AG09309 (cell line): Measurements from ENCODE around the gene CTCFL.

ENCODE experiments used
- DNase-seq: peaks from one replicate; pipeline ENCODE4 v3.0.0-alpha.2; 2010; ENCODE audit warnings: low read depth
- H3K4me3 ChIP-seq: 2 replicates; pipeline ENCODE4 v1.5.1; 2011; ENCODE audit warnings: mild to moderate bottlenecking, low read depth, low read length, moderate library complexity; ENCODE audit not compliant: control insufficient read depth
- CTCF ChIP-seq: IDR thresholded peaks from 2 replicates; pipeline ENCODE4 v1.5.1; 2011; ENCODE audit warnings: mild to moderate bottlenecking, low read depth, low read length, inconsistent platforms; ENCODE audit not compliant: insufficient read depth, control insufficient read depth; ENCODE audit errors: missing control alignments

CTCFL gene

GRCh38 chr20:57544838-57545564, 20.1 kb upstream of the CTCFL start:
- no peak for DNase-seq
- no peak overlapping the region for H3K4me3 ChIP-seq
- no peak for TF ChIP-seq CTCF

- no peak for TF ChIP-seq CTCF
- DNase-seq, result no peak
- H3K4me3 ChIP-seq, result no peak overlapping the region
These were observed 18.8 kb upstream of the CTCFL start for GRCh38 chr20:57543754-57544153.

GRCh38 chr20:57540890-57541580, 16.1 kb upstream of the CTCFL start:
- TF ChIP-seq CTCF, result no peak
- no peak for DNase-seq
- no peak overlapping the region for H3K4me3 ChIP-seq

GRCh38 chr20:57539889-57540288, 14.9 kb upstream of the CTCFL start:
- no peak for DNase-seq
- TF ChIP-seq CTCF, result no peak
- H3K4me3 ChIP-seq, result no peak overlapping the region

- DNase-seq, result no peak
- H3K4me3 ChIP-seq, result no peak overlapping the region
- no peak for TF ChIP-seq CTCF
These were observed 12.9 kb upstream of the CTCFL start for GRCh38 chr20:57537822-57538221.

- DNase-seq, result no peak
- H3K4me3 ChIP-seq, result no peak overlapping the region
- no peak for TF ChIP-seq CTCF
These were observed 12.1 kb upstream of the CTCFL start for GRCh38 chr20:57536771-57537724.
